22Rv1 (cell line): ENCODE results near the gene PEAK1.

Experiments used
- H3K27ac ChIP-seq: fragments of 450-650 bp; 2 replicates; pipeline ENCODE4 v1.5.1; 2017
- CTCF ChIP-seq: fragments of 450-650 bp; IDR thresholded peaks from 2 replicates; pipeline ENCODE4 v1.5.1; 2017; ENCODE audit warnings: mild to moderate bottlenecking
- ZFX ChIP-seq: fragments of 450-650 bp; IDR thresholded peaks from 2 replicates; pipeline ENCODE4 v1.6.1; 2017; ENCODE audit warnings: antibody characterized with exemption, borderline replicate concordance

The PEAK1 gene

GRCh38 chr15:77327168-77327567 lies 92.7 kb downstream of the PEAK1 start:
- TF ChIP-seq CTCF (no peak), ZFX (no peak)
- H3K27ac ChIP-seq, result no peak overlapping the region

GRCh38 chr15:77326366-77326765 lies 93.5 kb downstream of the PEAK1 start:
- no peak overlapping the region for H3K27ac ChIP-seq
- no peak for TF ChIP-seq ZFX
- TF ChIP-seq CTCF, result no peak

GRCh38 chr15:77312523-77312922 lies 107.4 kb downstream of the PEAK1 start:
- no peak overlapping the region for H3K27ac ChIP-seq
- no peak for TF ChIP-seq ZFX
- TF ChIP-seq CTCF, result no peak

- no peak overlapping the region for H3K27ac ChIP-seq
- TF ChIP-seq ZFX, result no peak
- TF ChIP-seq CTCF, result no peak
Measured at GRCh38 chr15:77311618-77312398, 108.1 kb downstream of the PEAK1 start.

- no peak overlapping the region for H3K27ac ChIP-seq
- TF ChIP-seq ZFX (no peak), CTCF (no peak)
Measured at GRCh38 chr15:77311020-77311419, 108.9 kb downstream of the PEAK1 start.

GRCh38 chr15:77309392-77309791 lies 110.5 kb downstream of the PEAK1 start:
- H3K27ac ChIP-seq, result no peak overlapping the region
- TF ChIP-seq CTCF, result no peak
- TF ChIP-seq ZFX, result no peak

- no peak for TF ChIP-seq CTCF
- no peak for TF ChIP-seq ZFX
- H3K27ac ChIP-seq, result no peak overlapping the region
Measured at GRCh38 chr15:77305953-77306352, 114.0 kb downstream of the PEAK1 start.
